ENCODE data around the gene PTPN14. TPM values are rescaled to one million over a fixed set of nuclear protein-coding genes. Genes with fewer than 3 reads are reported as not detected.

Gene PTPN14
- total RNA-seq, 1 experiment from 2014 or later, result 76.4 TPM

DNA sequence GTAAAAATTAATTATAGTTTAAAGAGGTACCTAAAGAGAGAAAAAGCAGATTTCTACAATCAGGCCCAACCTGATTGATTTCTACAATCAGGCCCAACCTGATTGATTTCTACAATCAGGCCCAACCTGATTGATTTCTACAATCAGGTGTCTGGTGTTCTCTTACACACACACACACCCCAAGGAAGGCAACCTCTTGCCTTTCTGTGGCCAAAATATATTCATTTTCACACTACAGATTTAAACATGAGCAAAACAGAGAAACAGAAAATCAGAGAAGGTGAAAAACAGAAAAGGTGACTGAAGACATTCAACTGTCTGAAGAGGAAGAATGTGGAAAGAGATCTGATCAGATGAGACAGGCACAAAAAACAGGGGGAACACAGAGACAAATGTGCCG, 166.0 kb downstream of the PTPN14 start:
- Histone ChIP-seq H4K5ac (ENCODE audit: insufficient read length, low read depth, low read length) (no peak overlapping the region), H2BK120ac (ENCODE audit: low read depth, low read length, poor library complexity, severe bottlenecking) (no peak overlapping the region), H3K18ac (ENCODE audit: insufficient read length, low read depth, low read length) (no peak overlapping the region), H2BK5ac (ENCODE audit: insufficient read length, low read length) (no peak overlapping the region), H3K4me1 (ENCODE audit: insufficient read depth, low read length) (peaks cover 3% of the 10 kb centered on the region; the same call in 1 of the 2 replicates), H3K79me2 (ENCODE audit: insufficient read depth, low read length) (no peaks in the 10 kb centered on the region), H2BK15ac (ENCODE audit: low read depth, low read length) (no peak overlapping the region), H3K27me3 (ENCODE audit: insufficient read depth, low read length) (no peaks in the 10 kb centered on the region), H3K23ac (ENCODE audit: insufficient read length, low read depth, low read length) (no peak overlapping the region), H3K56ac (ENCODE audit: insufficient read length, low read depth, low read length) (no peak overlapping the region), H2BK12ac (ENCODE audit: insufficient read length, low read depth, low read length) (no peak overlapping the region), H4K8ac (replicated peaks; ENCODE audit: insufficient read length, low read depth, low read length) (no peak overlapping the region), H3K79me1 (ENCODE audit: insufficient read depth, low read depth, low read length, poor library complexity, severe bottlenecking) (no peaks in the 10 kb centered on the region), H3K14ac (ENCODE audit: insufficient read depth, low read length) (no peak overlapping the region), H3K4me2 (ENCODE audit: insufficient read depth, insufficient read length, low read length) (no peak overlapping the region), H2AK5ac (ENCODE audit: insufficient read length, low read length) (no peak overlapping the region), H3K9me3 (ENCODE audit: control insufficient read depth, low read depth, low read length) (no peaks in the 10 kb centered on the region), H3K9ac (ENCODE audit: extremely low read depth, insufficient read length, low read length) (no peak overlapping the region), H2BK20ac (ENCODE audit: low read depth, low read length, poor library complexity, severe bottlenecking) (no peak overlapping the region), H2AFZ (ENCODE audit: low read length) (no peak overlapping the region), H3K4ac (ENCODE audit: low read depth, low read length) (no peak overlapping the region), H3T11ph (ENCODE audit: low read length) (no peak overlapping the region), H4K20me1 (ENCODE audit: control insufficient read depth, insufficient read depth, insufficient read length) (no peaks in the 10 kb centered on the region), H3K23me2 (ENCODE audit: insufficient read length, low read depth, low read length, poor library complexity, severe bottlenecking) (no peaks in the 10 kb centered on the region), H3K27ac (ENCODE audit: insufficient read length, low read depth, low read length) (no peak overlapping the region), H4K91ac (ENCODE audit: insufficient read length, low read depth, low read length) (no peak overlapping the region)
- TF ChIP-seq, protein P1, sequence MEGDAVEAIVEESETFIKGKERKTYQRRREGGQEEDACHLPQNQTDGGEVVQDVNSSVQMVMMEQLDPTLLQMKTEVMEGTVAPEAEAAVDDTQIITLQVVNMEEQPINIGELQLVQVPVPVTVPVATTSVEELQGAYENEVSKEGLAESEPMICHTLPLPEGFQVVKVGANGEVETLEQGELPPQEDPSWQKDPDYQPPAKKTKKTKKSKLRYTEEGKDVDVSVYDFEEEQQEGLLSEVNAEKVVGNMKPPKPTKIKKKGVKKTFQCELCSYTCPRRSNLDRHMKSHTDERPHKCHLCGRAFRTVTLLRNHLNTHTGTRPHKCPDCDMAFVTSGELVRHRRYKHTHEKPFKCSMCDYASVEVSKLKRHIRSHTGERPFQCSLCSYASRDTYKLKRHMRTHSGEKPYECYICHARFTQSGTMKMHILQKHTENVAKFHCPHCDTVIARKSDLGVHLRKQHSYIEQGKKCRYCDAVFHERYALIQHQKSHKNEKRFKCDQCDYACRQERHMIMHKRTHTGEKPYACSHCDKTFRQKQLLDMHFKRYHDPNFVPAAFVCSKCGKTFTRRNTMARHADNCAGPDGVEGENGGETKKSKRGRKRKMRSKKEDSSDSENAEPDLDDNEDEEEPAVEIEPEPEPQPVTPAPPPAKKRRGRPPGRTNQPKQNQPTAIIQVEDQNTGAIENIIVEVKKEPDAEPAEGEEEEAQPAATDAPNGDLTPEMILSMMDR (conservative IDR thresholded peaks at IDR 0.05), result no peak
- Mint-ChIP-seq H3K4me1 (peaks cover 10 to 16% of the 10 kb centered on the region in 2 experiments), H3K9me3 (no peaks in the 10 kb centered on the region), H3K27me3 (ENCODE audit: low read depth) (no peaks in the 10 kb centered on the region), H3K36me3 (ENCODE audit: insufficient read depth in 1 of 3, low read depth in 3 of 3) (peaks cover 21 to 66% (median 40%) of the 10 kb centered on the region in 3 experiments; a peak in 6 of 7 replicates), H3K4me3 (no peak overlapping the region), H3K27ac (peak overlapping the region in 1 of 3 experiments; percentile 35; a peak in 2 of 7 replicates)
- no CpG with 5 or more reads among the region's 1 CpG for WGBS (ENCODE audit: extremely low coverage, insufficient read length, low lambda C conversion rate)
- DNase-seq, result no peak
